Ovary (tissue), 3 donors: Measurements from ENCODE around the gene PRKCH.

Source experiments
- EP300 ChIP-seq: sonication (generic); formaldehyde crosslinking; IDR thresholded peaks from one replicate; pipeline ENCODE4 v1.6.1; 2017; ENCODE audit warnings: antibody characterized with exemption
- POLR2A ChIP-seq: fragments of 450-650 bp; IDR thresholded peaks from one replicate; pipeline ENCODE4 v1.6.1; 2017; ENCODE audit warnings: antibody characterized with exemption, mild to moderate bottlenecking, moderate library complexity
- TF ChIP-seq, protein P1 (sequence below), 3 donors: fragments of 450-650 bp in 2 of 3; fragments of 200-600 bp in 1 of 3; IDR thresholded peaks; one replicate each; pipeline versions ENCODE4 v1.5.1 to v1.8.0; 2016 to 2022; ENCODE audit warnings: antibody characterized with exemption in 3 of 3, mild to moderate bottlenecking in 1 of 3
- donor health status: DM: no; HTN: no; CAD: no.

DNA sequence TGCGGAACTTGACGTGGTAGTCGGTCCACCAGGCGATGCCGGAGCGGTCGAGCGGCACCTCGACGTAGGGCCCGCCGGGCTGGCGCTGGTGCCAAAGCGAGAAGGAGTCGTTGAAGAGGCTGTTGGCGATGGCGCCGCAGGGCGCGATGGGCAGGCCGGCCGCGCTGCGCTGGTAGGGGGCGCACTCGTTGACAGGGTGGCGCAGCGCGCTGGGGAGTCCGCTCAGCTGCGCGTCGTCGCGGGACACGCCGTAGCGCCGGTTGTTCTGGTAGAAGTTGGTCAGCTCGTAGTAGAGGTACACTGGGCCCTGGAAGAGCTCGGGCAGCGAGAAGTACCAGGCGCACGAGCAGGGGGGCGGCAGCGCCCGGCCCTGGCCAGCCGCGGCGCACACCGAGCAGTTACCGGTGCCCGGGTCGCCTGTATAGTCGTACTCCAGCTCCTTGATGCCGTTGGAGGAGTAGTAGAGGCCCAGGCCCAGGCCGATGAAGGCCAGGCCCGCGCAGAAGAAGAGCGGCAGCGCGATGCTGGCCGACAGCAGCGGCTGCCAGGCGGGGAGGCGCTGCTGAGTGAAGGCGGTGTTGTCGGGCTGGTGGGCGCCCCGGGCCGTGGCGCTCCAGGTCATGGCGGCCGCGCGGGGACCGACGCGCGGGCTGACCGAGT, 40.7 kb upstream of the PRKCH start:
- TF ChIP-seq, protein P1, sequence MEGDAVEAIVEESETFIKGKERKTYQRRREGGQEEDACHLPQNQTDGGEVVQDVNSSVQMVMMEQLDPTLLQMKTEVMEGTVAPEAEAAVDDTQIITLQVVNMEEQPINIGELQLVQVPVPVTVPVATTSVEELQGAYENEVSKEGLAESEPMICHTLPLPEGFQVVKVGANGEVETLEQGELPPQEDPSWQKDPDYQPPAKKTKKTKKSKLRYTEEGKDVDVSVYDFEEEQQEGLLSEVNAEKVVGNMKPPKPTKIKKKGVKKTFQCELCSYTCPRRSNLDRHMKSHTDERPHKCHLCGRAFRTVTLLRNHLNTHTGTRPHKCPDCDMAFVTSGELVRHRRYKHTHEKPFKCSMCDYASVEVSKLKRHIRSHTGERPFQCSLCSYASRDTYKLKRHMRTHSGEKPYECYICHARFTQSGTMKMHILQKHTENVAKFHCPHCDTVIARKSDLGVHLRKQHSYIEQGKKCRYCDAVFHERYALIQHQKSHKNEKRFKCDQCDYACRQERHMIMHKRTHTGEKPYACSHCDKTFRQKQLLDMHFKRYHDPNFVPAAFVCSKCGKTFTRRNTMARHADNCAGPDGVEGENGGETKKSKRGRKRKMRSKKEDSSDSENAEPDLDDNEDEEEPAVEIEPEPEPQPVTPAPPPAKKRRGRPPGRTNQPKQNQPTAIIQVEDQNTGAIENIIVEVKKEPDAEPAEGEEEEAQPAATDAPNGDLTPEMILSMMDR (IDR thresholded peaks at IDR 0.05) = peak in 2 of 3 donors; percentile 11 to 45
- TF ChIP-seq POLR2A (peak; percentile 15), EP300 (no peak)
